Endodermal cell (in vitro differentiated cells): ENCODE measurements around the gene MYD88. TPM values are rescaled to one million over a fixed set of nuclear protein-coding genes. Genes with fewer than 3 reads are reported as not detected.

ENCODE experiments used
- DNase-seq: peaks from one replicate; pipeline ENCODE4 v3.0.0-alpha.2; 2017
- H3K27ac ChIP-seq: 2 replicates; pipeline ENCODE4 v1.5.1; 2013; ENCODE audit warnings: mild to moderate bottlenecking, low read depth, low read length, moderate library complexity
- H3K27me3 ChIP-seq: 2 replicates; pipeline ENCODE4 v1.6.1; 2013; ENCODE audit warnings: mild to moderate bottlenecking, low read length, moderate library complexity; ENCODE audit not compliant: insufficient read depth, control insufficient read depth, poor library complexity, severe bottlenecking
- H3K36me3 ChIP-seq: 2 replicates; pipeline ENCODE4 v1.7.0; 2013; ENCODE audit warnings: mild to moderate bottlenecking, low read length, moderate library complexity; ENCODE audit not compliant: control insufficient read depth, insufficient read depth
- H3K4me1 ChIP-seq: one replicate; pipeline ENCODE4 v1.7.0; 2013; ENCODE audit warnings: low read length; ENCODE audit not compliant: control insufficient read depth, insufficient read depth
- H3K4me3 ChIP-seq: 2 replicates; pipeline ENCODE4 v1.5.1; 2013; ENCODE audit warnings: mild to moderate bottlenecking, low read length, moderate library complexity
- H3K9ac ChIP-seq: 2 replicates; pipeline ENCODE4 v1.6.1; 2013; ENCODE audit warnings: mild to moderate bottlenecking, low read length, moderate library complexity; ENCODE audit not compliant: poor library complexity, severe bottlenecking; ENCODE audit errors: extremely low read depth
- H3K9me3 ChIP-seq: 2 replicates; pipeline ENCODE4 v1.6.1; 2013; ENCODE audit warnings: mild to moderate bottlenecking, low read length, moderate library complexity; ENCODE audit not compliant: control insufficient read depth
- H3K27ac Mint-ChIP-seq: 2 replicates; pipeline ENCODE4 v1.8.0; 2020; ENCODE audit warnings: mixed read lengths
- H3K27me3 Mint-ChIP-seq: 2 replicates; pipeline ENCODE4 v1.8.0; 2021; ENCODE audit warnings: mild to moderate bottlenecking, mixed read lengths; ENCODE audit not compliant: insufficient read depth
- H3K36me3 Mint-ChIP-seq: 2 replicates; pipeline ENCODE4 v1.8.0; 2020; ENCODE audit warnings: low read depth, mixed read lengths
- H3K4me1 Mint-ChIP-seq: 2 replicates; pipeline ENCODE4 v1.8.0; 2020; ENCODE audit warnings: mixed read lengths
- H3K4me3 Mint-ChIP-seq: 2 replicates; pipeline ENCODE4 v1.8.0; 2020; ENCODE audit warnings: mild to moderate bottlenecking, moderate library complexity, mixed read lengths
- H3K9me3 Mint-ChIP-seq: 2 replicates; pipeline ENCODE4 v1.8.0; 2020; ENCODE audit warnings: mild to moderate bottlenecking, mixed read lengths
- WGBS, 2 experiments: methylation state at CpG; one replicate each; pipeline versions ENCODE4 v1.1.5 to v1.1.7; 2013; ENCODE audit warnings: missing lambda C conversion rate in 2 of 2, mixed read lengths in 1 of 2; ENCODE audit not compliant: insufficient coverage in 1 of 2, insufficient read length in 1 of 2; 5-methylcytosine and 5-hydroxymethylcytosine counted together
- total RNA-seq, 2 donors: library from RNA; stranded (reverse); fragmentation: NEBNext Ultra II Directional in 1 of 2; extraction: Animal tissue kit (Norgen Biotek cat#: 25700) in 1 of 2; gene quantifications; 2 replicates in 1 of 2; 3 replicates in 1 of 2; pipeline ENCODE4 v1.2.1, GENCODE V29; 2021
- TF ChIP-seq, protein P1 (sequence below): fragments of 200-600 bp; sonication (generic); conservative IDR thresholded peaks from 2 replicates; pipeline ENCODE4 v1.5.0; 2021; ENCODE audit warnings: antibody characterized with exemption, mild to moderate bottlenecking

Gene MYD88
- total RNA-seq, 2 donors from 2014 or later, result 16.2 to 18.8 TPM

- no peak overlapping the region for H3K4me3 Mint-ChIP-seq
Measured at GRCh38 chr3:38117748-38118420, 20.6 kb upstream of the MYD88 start.

DNA sequence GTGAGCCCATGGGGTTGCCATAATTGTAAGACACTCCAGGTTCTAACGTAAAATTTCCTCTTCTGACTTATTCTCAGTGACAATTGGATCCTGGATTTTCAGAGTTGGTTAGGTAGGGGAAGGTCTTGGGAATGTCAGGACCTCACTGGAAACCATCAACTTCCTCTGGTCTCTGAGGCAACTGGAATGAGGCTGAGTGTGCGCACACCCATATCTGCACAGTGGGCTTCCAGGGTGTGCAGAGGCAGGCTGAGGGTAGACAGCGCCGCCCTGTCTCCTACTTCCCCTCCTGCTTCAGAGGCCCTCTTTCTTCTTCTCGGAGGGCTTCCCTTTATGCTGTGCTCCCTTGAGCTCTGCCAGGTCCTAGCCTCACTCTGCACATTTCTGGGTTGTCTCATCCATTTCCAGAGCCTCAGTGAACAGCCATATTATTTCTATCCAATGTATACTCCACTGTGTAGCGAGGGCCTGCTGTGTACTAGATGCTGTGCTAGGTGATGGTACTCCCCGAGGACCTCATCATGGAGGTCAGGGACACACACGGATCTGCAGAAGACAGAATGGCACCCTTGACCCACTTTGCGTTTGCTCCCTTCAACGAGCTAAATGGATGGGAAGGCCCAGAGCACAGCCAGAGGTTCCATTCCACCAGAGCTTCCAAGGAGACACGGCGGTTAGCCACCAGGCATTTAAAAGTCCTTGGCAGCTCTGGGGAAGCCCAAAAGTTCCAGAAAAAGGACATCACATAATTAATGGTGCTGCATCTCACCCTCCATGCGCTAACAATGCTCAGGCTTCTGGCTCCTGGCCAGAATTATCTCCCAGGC, 19.8 kb upstream of the MYD88 start:
- Histone ChIP-seq H3K9ac (no peak overlapping the region), H3K9me3 (no peaks in the 10 kb centered on the region), H3K4me1 (no peaks in the 10 kb centered on the region), H3K4me3 (no peak overlapping the region), H3K36me3 (peaks cover 23% of the 10 kb centered on the region), H3K27ac (no peak overlapping the region), H3K27me3 (no peaks in the 10 kb centered on the region)
- TF ChIP-seq, protein P1, sequence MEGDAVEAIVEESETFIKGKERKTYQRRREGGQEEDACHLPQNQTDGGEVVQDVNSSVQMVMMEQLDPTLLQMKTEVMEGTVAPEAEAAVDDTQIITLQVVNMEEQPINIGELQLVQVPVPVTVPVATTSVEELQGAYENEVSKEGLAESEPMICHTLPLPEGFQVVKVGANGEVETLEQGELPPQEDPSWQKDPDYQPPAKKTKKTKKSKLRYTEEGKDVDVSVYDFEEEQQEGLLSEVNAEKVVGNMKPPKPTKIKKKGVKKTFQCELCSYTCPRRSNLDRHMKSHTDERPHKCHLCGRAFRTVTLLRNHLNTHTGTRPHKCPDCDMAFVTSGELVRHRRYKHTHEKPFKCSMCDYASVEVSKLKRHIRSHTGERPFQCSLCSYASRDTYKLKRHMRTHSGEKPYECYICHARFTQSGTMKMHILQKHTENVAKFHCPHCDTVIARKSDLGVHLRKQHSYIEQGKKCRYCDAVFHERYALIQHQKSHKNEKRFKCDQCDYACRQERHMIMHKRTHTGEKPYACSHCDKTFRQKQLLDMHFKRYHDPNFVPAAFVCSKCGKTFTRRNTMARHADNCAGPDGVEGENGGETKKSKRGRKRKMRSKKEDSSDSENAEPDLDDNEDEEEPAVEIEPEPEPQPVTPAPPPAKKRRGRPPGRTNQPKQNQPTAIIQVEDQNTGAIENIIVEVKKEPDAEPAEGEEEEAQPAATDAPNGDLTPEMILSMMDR, result no peak
- no peak overlapping the region for H3K4me3 Mint-ChIP-seq
- no peaks in the 10 kb centered on the region for H3K9me3 Mint-ChIP-seq
- no peak for DNase-seq
- 92 to 98% methylated on average over 11 to 13 of the region's 13 CpGs for WGBS, 2 experiments
- peaks cover 35% of the 10 kb centered on the region for H3K36me3 Mint-ChIP-seq
- no peak overlapping the region for H3K27ac Mint-ChIP-seq
- no peaks in the 10 kb centered on the region for H3K4me1 Mint-ChIP-seq
- peaks cover 9% of the 10 kb centered on the region for H3K27me3 Mint-ChIP-seq

More at GRCh38 chr3:38117748-38118420, 20.6 kb upstream of the MYD88 start:
- no peak overlapping the region for H3K27ac Mint-ChIP-seq
- TF ChIP-seq, protein P1, result peak; percentile 83
- H3K9ac ChIP-seq, result no peak overlapping the region
- no peak overlapping the region for H3K27ac ChIP-seq
- no peaks in the 10 kb centered on the region for H3K9me3 ChIP-seq
- H3K4me3 ChIP-seq, result no peak overlapping the region
- 77 to 78% methylated on average over 5 to 11 of the region's 11 CpGs for WGBS, 2 experiments
- peaks cover 19% of the 10 kb centered on the region for H3K36me3 ChIP-seq
- no peaks in the 10 kb centered on the region for H3K9me3 Mint-ChIP-seq
- no peaks in the 10 kb centered on the region for H3K4me1 Mint-ChIP-seq
- peaks cover 9% of the 10 kb centered on the region for H3K27me3 Mint-ChIP-seq
- H3K4me1 ChIP-seq, result no peaks in the 10 kb centered on the region
- H3K27me3 ChIP-seq, result no peaks in the 10 kb centered on the region
- peaks cover 29% of the 10 kb centered on the region for H3K36me3 Mint-ChIP-seq
- DNase-seq, result peak; percentile 89

DNA sequence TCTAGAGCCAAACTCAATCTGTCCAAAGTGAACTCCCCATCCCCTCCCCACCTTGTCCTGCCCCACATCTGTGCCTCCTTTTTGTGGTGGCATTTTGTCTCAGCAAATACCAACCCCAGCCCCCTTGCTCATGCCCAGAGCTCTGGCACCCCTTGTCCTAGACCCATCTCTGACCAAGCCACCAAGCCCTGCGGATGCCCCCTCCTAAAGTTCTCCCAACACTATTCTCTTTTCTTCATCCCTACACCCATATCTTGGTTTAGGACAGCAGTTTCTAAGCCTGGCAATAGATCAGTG, 19.3 kb upstream of the MYD88 start:
- WGBS, 2 experiments, result 80 to 92% methylated on average over 1 of the region's 1 CpG
- H3K9ac ChIP-seq, result no peak overlapping the region
- Mint-ChIP-seq H3K9me3 (no peaks in the 10 kb centered on the region), H3K4me3 (no peak overlapping the region), H3K4me1 (no peaks in the 10 kb centered on the region), H3K27me3 (peaks cover 9% of the 10 kb centered on the region), H3K27ac (no peak overlapping the region), H3K36me3 (peaks cover 40% of the 10 kb centered on the region)
- TF ChIP-seq, protein P1, result no peak
- H3K4me1 ChIP-seq, result no peaks in the 10 kb centered on the region
- no peak overlapping the region for H3K4me3 ChIP-seq
- DNase-seq, result no peak
- no peaks in the 10 kb centered on the region for H3K27me3 ChIP-seq
- peaks cover 28% of the 10 kb centered on the region for H3K36me3 ChIP-seq
- no peak overlapping the region for H3K27ac ChIP-seq
- H3K9me3 ChIP-seq, result no peaks in the 10 kb centered on the region
